Measurements from ENCODE around the gene CABLES1. TPM values are rescaled to one million over a fixed set of nuclear protein-coding genes. Genes with fewer than 3 reads are reported as not detected.

CABLES1 gene
- total RNA-seq, 1 donor from 2014 or later: 50.9 TPM

DNA sequence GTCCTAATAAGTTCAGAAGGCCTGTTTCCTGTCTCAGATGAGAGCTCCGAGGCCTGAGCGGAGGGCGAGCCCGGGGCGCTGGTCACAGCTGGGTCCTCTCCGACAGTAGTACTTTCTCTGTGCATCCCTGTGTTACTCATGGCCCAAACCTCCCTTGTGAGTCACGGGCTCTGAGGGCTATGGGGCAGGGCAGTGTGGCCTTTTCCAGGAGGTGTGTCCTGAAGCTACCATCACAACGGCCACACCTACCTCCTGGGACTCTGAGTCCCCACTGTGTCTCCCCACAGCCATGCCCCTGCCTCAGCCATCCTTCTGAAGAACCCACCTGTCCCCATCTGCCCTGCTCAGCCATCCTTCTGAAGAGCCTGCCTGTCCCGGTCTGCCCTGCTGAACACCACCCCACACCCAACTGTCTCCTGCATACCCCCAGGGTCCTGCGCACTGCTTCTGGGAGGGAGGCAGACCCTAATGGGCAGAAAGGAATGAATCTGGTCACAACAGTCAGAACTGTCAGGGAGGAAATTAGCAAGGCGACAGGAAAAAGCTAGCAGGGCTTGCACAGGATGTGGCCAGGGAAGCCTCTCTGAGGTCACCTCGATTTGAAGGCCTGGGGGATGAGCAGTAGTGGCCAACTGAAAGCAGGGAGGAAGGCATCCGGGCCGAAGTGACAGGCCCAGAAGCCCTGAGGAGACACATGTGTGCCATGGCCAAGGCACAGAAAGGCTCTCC lies 172.4 kb downstream of the CABLES1 start:
- Mint-ChIP-seq H3K4me3 (ENCODE audit: unreplicated experiment) (no peak overlapping the region), H3K4me1 (ENCODE audit: unreplicated experiment) (peaks cover 52% of the 10 kb centered on the region), H3K9me3 (ENCODE audit: unreplicated experiment) (no peaks in the 10 kb centered on the region), H3K36me3 (ENCODE audit: unreplicated experiment) (peaks cover 4% of the 10 kb centered on the region), H3K27me3 (ENCODE audit: unreplicated experiment) (no peaks in the 10 kb centered on the region), H3K27ac (ENCODE audit: unreplicated experiment) (peak overlapping the region; percentile 73)
- TF ChIP-seq, protein P1, sequence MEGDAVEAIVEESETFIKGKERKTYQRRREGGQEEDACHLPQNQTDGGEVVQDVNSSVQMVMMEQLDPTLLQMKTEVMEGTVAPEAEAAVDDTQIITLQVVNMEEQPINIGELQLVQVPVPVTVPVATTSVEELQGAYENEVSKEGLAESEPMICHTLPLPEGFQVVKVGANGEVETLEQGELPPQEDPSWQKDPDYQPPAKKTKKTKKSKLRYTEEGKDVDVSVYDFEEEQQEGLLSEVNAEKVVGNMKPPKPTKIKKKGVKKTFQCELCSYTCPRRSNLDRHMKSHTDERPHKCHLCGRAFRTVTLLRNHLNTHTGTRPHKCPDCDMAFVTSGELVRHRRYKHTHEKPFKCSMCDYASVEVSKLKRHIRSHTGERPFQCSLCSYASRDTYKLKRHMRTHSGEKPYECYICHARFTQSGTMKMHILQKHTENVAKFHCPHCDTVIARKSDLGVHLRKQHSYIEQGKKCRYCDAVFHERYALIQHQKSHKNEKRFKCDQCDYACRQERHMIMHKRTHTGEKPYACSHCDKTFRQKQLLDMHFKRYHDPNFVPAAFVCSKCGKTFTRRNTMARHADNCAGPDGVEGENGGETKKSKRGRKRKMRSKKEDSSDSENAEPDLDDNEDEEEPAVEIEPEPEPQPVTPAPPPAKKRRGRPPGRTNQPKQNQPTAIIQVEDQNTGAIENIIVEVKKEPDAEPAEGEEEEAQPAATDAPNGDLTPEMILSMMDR (IDR thresholded peaks at IDR 0.05): no peak
- no peak for DNase-seq (ENCODE audit: extremely low spot score, unreplicated experiment)

Other genes with a start within 250 kb of the CABLES1 start
- gene RBBP8, start 202.2 kb upstream of the CABLES1 start, total RNA-seq: 19.3 and 21.9 TPM in 2 replicates

Measured in osteocyte (in vitro differentiated cells).